SK-N-SH (cell line): Measurements from ENCODE around the gene IRGQ. TPM values are rescaled to one million over a fixed set of nuclear protein-coding genes. Genes with fewer than 3 reads are reported as not detected.

Experiments
- CTCF ChIA-PET: fragments of 300-600, 350-600 bp; formaldehyde crosslinking; extraction: SDS; loops from one replicate; lab custom pipeline; 2021; lab: Yijun Ruan, JAX
- POLR2A ChIA-PET: fragments of 350-600 bp; sonication (Branson Sonifier 250); formaldehyde crosslinking; extraction: SDS; loops from one replicate; lab custom pipeline; 2020; ENCODE audit warnings: antibody characterized with exemption, inconsistent platforms; lab: Yijun Ruan, JAX
- DNase-seq: peaks from one replicate; pipeline ENCODE4 v3.0.0; 2012
- H2AFZ ChIP-seq: fragments of 200-600 bp; sonication (generic); 2 replicates; pipeline ENCODE4 v1.8.1; 2016; ENCODE audit warnings: antibody characterized with exemption, mild to moderate bottlenecking, low read depth
- H3F3A ChIP-seq: fragments of 200-600 bp; sonication (generic); replicated peaks from 2 replicates; pipeline ENCODE3; 2016; ENCODE audit warnings: antibody characterized with exemption, mild to moderate bottlenecking; ENCODE audit not compliant: insufficient read depth
- H3K27ac ChIP-seq, 2 experiments: fragments of 200-500 bp in 1 of 2; fragments of 200-600 bp in 1 of 2; sonication (Bioruptor generic) in 1 of 2; sonication (generic), shearing (Covaris generic) in 1 of 2; 2 replicates each; pipeline versions ENCODE4 v1.5.1 to v1.6.1; 2014 to 2016; ENCODE audit warnings: low read depth in 2 of 2, inconsistent platforms in 1 of 2, low read length in 1 of 2, mild to moderate bottlenecking in 1 of 2, mixed read lengths in 1 of 2
- H3K27me3 ChIP-seq: fragments of 200-600 bp; sonication (generic), shearing (Covaris generic); 2 replicates; pipeline ENCODE4 v1.6.1; 2016; ENCODE audit warnings: mixed run types; ENCODE audit not compliant: insufficient read depth
- H3K36me3 ChIP-seq, 2 experiments: fragments of 200-500 bp in 1 of 2; fragments of 200-600 bp in 1 of 2; sonication (Bioruptor generic) in 1 of 2; sonication (generic) in 1 of 2; replicated peaks in 1 of 2; 2 replicates each; pipeline versions ENCODE3 to v1.5.1; 2014 to 2016; ENCODE audit warnings: low read length in 1 of 2, mild to moderate bottlenecking in 1 of 2; ENCODE audit not compliant: insufficient read depth in 2 of 2, control insufficient read depth in 1 of 2
- H3K4me1 ChIP-seq, 2 experiments: fragments of 200-500 bp in 1 of 2; fragments of 200-600 bp in 1 of 2; sonication (Bioruptor generic) in 1 of 2; sonication (generic), shearing (Covaris generic) in 1 of 2; 2 replicates each; pipeline versions ENCODE4 v1.5.1 to v1.6.1; 2014 to 2016; ENCODE audit warnings: low read depth in 1 of 2, low read length in 1 of 2, mixed run types in 1 of 2; ENCODE audit not compliant: insufficient read depth in 2 of 2, control insufficient read depth in 1 of 2
- H3K4me2 ChIP-seq: fragments of 200-600 bp; sonication (generic), shearing (Covaris generic); 2 replicates; pipeline ENCODE4 v1.6.1; 2017; ENCODE audit warnings: mixed run types
- H3K4me3 ChIP-seq, 2 experiments: fragments of 200-500 bp in 1 of 2; fragments of 200-600 bp in 1 of 2; sonication (Bioruptor generic) in 1 of 2; sonication (generic), shearing (Covaris generic) in 1 of 2; 2 replicates each; pipeline versions ENCODE4 v1.5.1 to v1.8.1; 2014 to 2016; ENCODE audit warnings: low read depth in 2 of 2, inconsistent platforms in 1 of 2, low read length in 1 of 2, mild to moderate bottlenecking in 1 of 2, mixed read lengths in 1 of 2, moderate library complexity in 1 of 2
- H3K79me2 ChIP-seq: fragments of 200-600 bp; sonication (generic); 2 replicates; pipeline ENCODE4 v1.8.1; 2017; ENCODE audit warnings: mild to moderate bottlenecking; ENCODE audit not compliant: insufficient read depth
- H3K9ac ChIP-seq: fragments of 200-600 bp; sonication (generic); 2 replicates; pipeline ENCODE4 v1.6.1; 2017; ENCODE audit warnings: mixed run types
- H3K9me2 ChIP-seq: fragments of 200-600 bp; sonication (generic); 2 replicates; pipeline ENCODE4 v1.6.1; 2017; ENCODE audit warnings: mixed run types
- H3K9me3 ChIP-seq: fragments of 200-600 bp; sonication (generic); 2 replicates; pipeline ENCODE4 v1.6.1; 2017; ENCODE audit warnings: mixed run types, mild to moderate bottlenecking, moderate library complexity
- H4K20me1 ChIP-seq: fragments of 200-600 bp; sonication (generic); 2 replicates; pipeline ENCODE4 v1.6.1; 2017; ENCODE audit warnings: mild to moderate bottlenecking, mixed run types; ENCODE audit not compliant: insufficient read depth
- CHD2 ChIP-seq: fragments of 150-350 bp; IDR thresholded peaks from 2 replicates; pipeline ENCODE4 v1.6.1; 2018; ENCODE audit warnings: low read length; ENCODE audit not compliant: partially characterized antibody
- ELF1 ChIP-seq: IDR thresholded peaks from 2 replicates; pipeline ENCODE4 v1.4.0; 2012
- EZH2phosphoT487 ChIP-seq: fragments of 200-600 bp; sonication (generic); IDR thresholded peaks from 2 replicates; pipeline ENCODE4 v1.6.1; 2017; ENCODE audit warnings: low read depth, mixed run types, mild to moderate bottlenecking, antibody characterized with exemption, moderate library complexity, borderline replicate concordance
- FOSL2 ChIP-seq: IDR thresholded peaks from 2 replicates; pipeline ENCODE4 v1.4.0; 2012; ENCODE audit warnings: low read depth, mild to moderate bottlenecking, moderate library complexity, borderline replicate concordance
- FOXM1 ChIP-seq: IDR thresholded peaks from 2 replicates; pipeline ENCODE4 v1.4.0; 2012; ENCODE audit warnings: low read depth, mild to moderate bottlenecking
- GATA2 ChIP-seq: sonication (generic); formaldehyde crosslinking; IDR thresholded peaks from 2 replicates; pipeline ENCODE4 v1.5.0; 2020; ENCODE audit warnings: mild to moderate bottlenecking, missing genetic modification reagents
- MAX ChIP-seq: IDR thresholded peaks from 2 replicates; pipeline ENCODE4 v1.4.0; 2012; ENCODE audit warnings: low read depth
- MEF2A ChIP-seq: IDR thresholded peaks from 2 replicates; pipeline ENCODE4 v1.4.0; 2012; ENCODE audit warnings: low read depth, borderline replicate concordance
- MXI1 ChIP-seq: IDR thresholded peaks from 2 replicates; pipeline ENCODE4 v1.6.1; 2012; ENCODE audit warnings: mild to moderate bottlenecking, low read depth, low read length, improper control_type of control experiment
- NFIC ChIP-seq: IDR thresholded peaks from 2 replicates; pipeline ENCODE4 v1.4.0; 2012; ENCODE audit warnings: borderline replicate concordance
- NRF1 ChIP-seq: IDR thresholded peaks from 2 replicates; pipeline ENCODE4 v1.6.1; 2012; ENCODE audit warnings: low read depth, mild to moderate bottlenecking, low read length
- PBX3 ChIP-seq: IDR thresholded peaks from 2 replicates; pipeline ENCODE4; 2012
- POLR2AphosphoS5 ChIP-seq: IDR thresholded peaks from 2 replicates; pipeline ENCODE4 v1.6.1; 2012; ENCODE audit warnings: low read depth, low read length
- RCOR1 ChIP-seq: fragments of 150-350 bp; IDR thresholded peaks from 2 replicates; pipeline ENCODE4 v1.6.1; 2017; ENCODE audit warnings: antibody characterized with exemption, low read length
- TAF1 ChIP-seq: IDR thresholded peaks from 2 replicates; pipeline ENCODE4 v1.6.1; 2012; ENCODE audit warnings: low read depth, mild to moderate bottlenecking, low read length, moderate library complexity, borderline replicate concordance
- TCF12 ChIP-seq: IDR thresholded peaks from 2 replicates; pipeline ENCODE4 v1.4.0; 2012
- WGBS: methylation state at CpG from one replicate; pipeline ENCODE4 v1.1.6; 2017; ENCODE audit warnings: low lambda C conversion rate; 5-methylcytosine and 5-hydroxymethylcytosine counted together
- polyA plus RNA-seq, 3 experiments: library from polyadenylated mRNA; depleted of rRNA; stranded (reverse); fragments of >200 nt; gene quantifications; 2 replicates each; pipeline ENCODE4 v1.2.3, GENCODE V29; 2012
- TF ChIP-seq, protein P1 (sequence below): fragments of 150-350 bp; IDR thresholded peaks from 2 replicates; pipeline ENCODE4 v1.6.1; 2017; ENCODE audit warnings: antibody characterized with exemption, low read length, low read depth, borderline replicate concordance
- TF ChIP-seq, protein P2 (sequence below): IDR thresholded peaks from 2 replicates; pipeline ENCODE4 v1.4.0; 2012; ENCODE audit warnings: low read depth, borderline replicate concordance
- TF ChIP-seq, protein P3 (sequence below): IDR thresholded peaks from 2 replicates; pipeline ENCODE4 v1.4.0; 2012; ENCODE audit warnings: low read depth, borderline replicate concordance

The IRGQ gene
- polyA plus RNA-seq, 1 of the 3 experiments (the other 2 are of a cell fraction) = 8.4 TPM

- CTCF ChIA-PET = interaction anchor here (1.7 to 2.7 kb wide), 2 partner anchors 8 to 32 kb away, joined by 6 to 21 read pairs; no protein-coding TSS in a partner anchor
These were observed 33.2 kb downstream of the IRGQ start for GRCh38 chr19:43562698-43563241.

DNA sequence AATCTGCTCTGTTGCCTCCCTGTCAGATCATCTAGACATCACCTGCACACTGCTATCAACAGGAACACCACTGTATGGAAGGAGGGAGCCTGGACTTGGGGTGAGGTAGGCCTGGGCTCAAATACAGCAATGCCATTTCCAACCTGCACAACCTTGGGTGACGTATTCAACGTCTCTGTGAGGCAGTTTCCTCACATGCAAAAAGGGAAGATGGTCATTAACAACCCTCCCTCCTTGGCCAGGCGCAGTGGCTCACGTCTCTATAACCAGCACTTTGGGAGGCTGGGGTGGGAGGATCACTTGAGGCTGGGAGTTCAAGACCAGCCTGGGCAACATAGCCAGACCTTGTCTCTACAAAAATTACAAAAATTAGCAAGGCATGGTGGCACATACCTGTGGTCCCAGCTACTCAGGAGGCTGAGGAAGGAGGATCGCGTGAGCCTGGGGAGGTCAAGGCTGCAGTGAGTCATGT lies 33.7 kb downstream of the IRGQ start:
- Histone ChIP-seq H3K79me2 (peaks cover 21% of the 10 kb centered on the region; the same call in 1 of the 2 replicates), H2AFZ (no peak overlapping the region), H3F3A (peaks cover 26% of the 10 kb centered on the region), H3K4me1 (peaks cover 0 to 14% of the 10 kb centered on the region in 2 experiments; a peak in 1 of 4 replicates), H3K4me3 (no peak overlapping the region), H3K4me2 (no peak overlapping the region), H3K36me3 (peaks cover 3 to 11% of the 10 kb centered on the region in 2 experiments), H3K9me3 (no peaks in the 10 kb centered on the region), H3K27me3 (no peaks in the 10 kb centered on the region), H3K27ac (peak overlapping the region in 1 of 2 experiments; percentile 62; a peak in 1 of 4 replicates), H3K9ac (no peak overlapping the region), H4K20me1 (0 out of 2 replicates have a peak, but pooled peaks cover 2% of the 10 kb centered on the region), H3K9me2 (no peaks in the 10 kb centered on the region)
- ChIA-PET POLR2A (no interaction called here), CTCF (interaction anchor here (1.7 kb wide), 1 partner anchor 33 kb away, joined by 6 read pairs; no protein-coding TSS in a partner anchor)
- DNase-seq = no peak
- 95% methylated on average over 6 of the region's 6 CpGs for WGBS
- TF ChIP-seq POLR2AphosphoS5 (no peak), FOXM1 (no peak), CHD2 (no peak), NRF1 (no peak), EZH2phosphoT487 (no peak), NFIC (no peak), TCF12 (no peak), MXI1 (no peak), RCOR1 (no peak), GATA2 (CRISPR knock-in tag) (no peak), MAX (no peak), MEF2A (no peak)
- TF ChIP-seq, protein P1, sequence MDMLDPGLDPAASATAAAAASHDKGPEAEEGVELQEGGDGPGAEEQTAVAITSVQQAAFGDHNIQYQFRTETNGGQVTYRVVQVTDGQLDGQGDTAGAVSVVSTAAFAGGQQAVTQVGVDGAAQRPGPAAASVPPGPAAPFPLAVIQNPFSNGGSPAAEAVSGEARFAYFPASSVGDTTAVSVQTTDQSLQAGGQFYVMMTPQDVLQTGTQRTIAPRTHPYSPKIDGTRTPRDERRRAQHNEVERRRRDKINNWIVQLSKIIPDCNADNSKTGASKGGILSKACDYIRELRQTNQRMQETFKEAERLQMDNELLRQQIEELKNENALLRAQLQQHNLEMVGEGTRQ = no peak
- TF ChIP-seq, protein P2, sequence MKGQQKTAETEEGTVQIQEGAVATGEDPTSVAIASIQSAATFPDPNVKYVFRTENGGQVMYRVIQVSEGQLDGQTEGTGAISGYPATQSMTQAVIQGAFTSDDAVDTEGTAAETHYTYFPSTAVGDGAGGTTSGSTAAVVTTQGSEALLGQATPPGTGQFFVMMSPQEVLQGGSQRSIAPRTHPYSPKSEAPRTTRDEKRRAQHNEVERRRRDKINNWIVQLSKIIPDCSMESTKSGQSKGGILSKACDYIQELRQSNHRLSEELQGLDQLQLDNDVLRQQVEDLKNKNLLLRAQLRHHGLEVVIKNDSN = no peak
- TF ChIP-seq, protein P3, sequence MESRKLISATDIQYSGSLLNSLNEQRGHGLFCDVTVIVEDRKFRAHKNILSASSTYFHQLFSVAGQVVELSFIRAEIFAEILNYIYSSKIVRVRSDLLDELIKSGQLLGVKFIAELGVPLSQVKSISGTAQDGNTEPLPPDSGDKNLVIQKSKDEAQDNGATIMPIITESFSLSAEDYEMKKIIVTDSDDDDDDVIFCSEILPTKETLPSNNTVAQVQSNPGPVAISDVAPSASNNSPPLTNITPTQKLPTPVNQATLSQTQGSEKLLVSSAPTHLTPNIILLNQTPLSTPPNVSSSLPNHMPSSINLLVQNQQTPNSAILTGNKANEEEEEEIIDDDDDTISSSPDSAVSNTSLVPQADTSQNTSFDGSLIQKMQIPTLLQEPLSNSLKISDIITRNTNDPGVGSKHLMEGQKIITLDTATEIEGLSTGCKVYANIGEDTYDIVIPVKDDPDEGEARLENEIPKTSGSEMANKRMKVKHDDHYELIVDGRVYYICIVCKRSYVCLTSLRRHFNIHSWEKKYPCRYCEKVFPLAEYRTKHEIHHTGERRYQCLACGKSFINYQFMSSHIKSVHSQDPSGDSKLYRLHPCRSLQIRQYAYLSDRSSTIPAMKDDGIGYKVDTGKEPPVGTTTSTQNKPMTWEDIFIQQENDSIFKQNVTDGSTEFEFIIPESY = no peak

More at GRCh38 chr19:43562698-43563241, 33.2 kb downstream of the IRGQ start:
- Histone ChIP-seq H3K9ac (no peak overlapping the region), H3K4me1 (peaks cover 0 to 14% of the 10 kb centered on the region in 2 experiments; a peak in 1 of 4 replicates), H4K20me1 (0 out of 2 replicates have a peak, but pooled peaks cover 2% of the 10 kb centered on the region), H3K4me2 (0 out of 2 replicates have a peak overlapping the region, but pooled peaks have one; percentile 43), H3K9me3 (no peaks in the 10 kb centered on the region), H3K36me3 (peaks cover 3 to 11% of the 10 kb centered on the region in 2 experiments), H3K79me2 (peaks cover 26% of the 10 kb centered on the region; the same call in 1 of the 2 replicates), H3K27ac (peak overlapping the region in 1 of 2 experiments; percentile 62; a peak in 2 of 4 replicates), H3K9me2 (no peaks in the 10 kb centered on the region), H3K27me3 (no peaks in the 10 kb centered on the region), H3K4me3 (no peak overlapping the region), H3F3A (peaks cover 21% of the 10 kb centered on the region), H2AFZ (no peak overlapping the region)
- DNase-seq = no peak
- WGBS = 69% methylated on average over 14 of the region's 14 CpGs
- POLR2A ChIA-PET = no interaction called here
- TF ChIP-seq ELF1 (no peak), FOSL2 (0 out of 2 replicates have a peak, but pooled peaks have one; percentile 16), TAF1 (no peak), TCF12 (0 out of 2 replicates have a peak, but pooled peaks have one; percentile 22), PBX3 (no peak)
